Activated T-cell treated with anti-CD3 and anti-CD28 coated beads, Interleukin-2, amount 50 U/mL, for 72 hours (primary cell): Measurements from ENCODE around the gene SPCS3. TPM values are rescaled to one million over a fixed set of nuclear protein-coding genes. Genes with fewer than 3 reads are reported as not detected.
"Not testable (repeated sequence)": the region's sequence is repeated elsewhere in the genome, so short reads cannot be mapped to it uniquely, and the experiment has no call there.

Experiments
- ATAC-seq, 2 donors: fragments of 150-1000 bp; cut with Tn5 transposase; replicated peaks in 1 of 2; 2 replicates each; pipeline ENCODE4 v1.10.0; 2021; ENCODE audit warnings: moderate library complexity in 2 of 2, mild to moderate bottlenecking in 1 of 2
- DNase-seq, 2 donors: peaks; one replicate each; pipeline ENCODE4 v3.0.0; 2021 to 2022; ENCODE audit warnings: mixed read lengths in 1 of 2
- H3K27ac Mint-ChIP-seq: one replicate; pipeline ENCODE4 v1.8.0; 2022; ENCODE audit warnings: mild to moderate bottlenecking, moderate library complexity, mixed read lengths
- H3K27me3 Mint-ChIP-seq: one replicate; pipeline ENCODE4 v1.8.0; 2022; ENCODE audit warnings: low read depth, mixed read lengths
- H3K36me3 Mint-ChIP-seq, 2 donors: one replicate each; pipeline ENCODE4 v1.8.0; 2022; ENCODE audit warnings: mixed read lengths in 2 of 2, mild to moderate bottlenecking in 1 of 2; ENCODE audit not compliant: insufficient read depth in 2 of 2
- H3K4me1 Mint-ChIP-seq: one replicate; pipeline ENCODE4 v1.8.0; 2022; ENCODE audit warnings: low read depth, mixed read lengths
- H3K4me3 Mint-ChIP-seq, 2 donors: one replicate each; pipeline ENCODE4 v1.8.0; 2022; ENCODE audit warnings: mild to moderate bottlenecking in 2 of 2, mixed read lengths in 2 of 2, moderate library complexity in 2 of 2
- H3K9me3 Mint-ChIP-seq, 2 donors: one replicate each; pipeline ENCODE4 v1.8.0; 2022; ENCODE audit warnings: mixed read lengths in 2 of 2
- total RNA-seq, 2 donors: library from RNA; stranded (reverse); gene quantifications; one replicate each; pipeline ENCODE4 v1.2.3, GENCODE V29; 2022

SPCS3 gene
- 100 to 1,000 TPM; 115 to 145 TPM for total RNA-seq

DNA sequence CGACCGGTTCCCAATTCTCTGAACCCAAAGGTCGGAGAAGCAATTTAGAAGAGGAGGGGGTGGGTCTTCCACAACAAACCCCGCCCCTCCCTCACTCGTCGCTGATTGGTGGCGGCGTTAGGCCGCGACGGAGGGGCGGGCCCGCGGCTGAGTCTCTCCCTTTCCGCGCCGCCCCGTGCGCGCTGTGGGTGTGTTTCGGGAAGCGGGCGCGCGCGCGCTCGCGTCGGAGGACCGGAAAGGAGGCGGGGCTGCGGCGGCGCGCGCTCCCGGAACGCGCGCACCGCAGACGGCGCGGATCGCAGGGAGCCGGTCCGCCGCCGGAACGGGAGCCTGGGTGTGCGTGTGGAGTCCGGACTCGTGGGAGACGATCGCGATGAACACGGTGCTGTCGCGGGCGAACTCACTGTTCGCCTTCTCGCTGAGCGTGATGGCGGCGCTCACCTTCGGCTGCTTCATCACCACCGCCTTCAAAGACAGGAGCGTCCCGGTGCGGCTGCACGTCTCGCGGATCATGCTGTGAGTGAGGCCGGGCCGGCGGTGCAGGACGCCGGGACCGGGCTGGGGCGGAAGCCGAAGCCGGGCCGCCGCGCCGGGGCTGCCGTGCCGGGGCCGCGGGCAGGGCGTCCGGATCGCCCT is at the start of gene SPCS3:
Gene SPCS3 (plus strand): TSS at position 263 of the 636 bp plus-strand sequence. CDS start 111 bp downstream, at position 374.
- peaks cover 10 to 13% of the 10 kb centered on the region in 2 donors for H3K36me3 Mint-ChIP-seq
- H3K4me1 Mint-ChIP-seq: peaks cover 48% of the 10 kb centered on the region
- peak; percentile 89 to 90 for ATAC-seq
- peak within 1 kb of the TSS; percentile 93 to 100 for H3K4me3 Mint-ChIP-seq
- no peaks in the 10 kb centered on the region for H3K27me3 Mint-ChIP-seq
- H3K9me3 Mint-ChIP-seq: no peaks in the 10 kb centered on the region
- H3K27ac Mint-ChIP-seq: peak within 1 kb of the TSS; percentile 100
- DNase-seq: peak; percentile 95 to 96

DNA sequence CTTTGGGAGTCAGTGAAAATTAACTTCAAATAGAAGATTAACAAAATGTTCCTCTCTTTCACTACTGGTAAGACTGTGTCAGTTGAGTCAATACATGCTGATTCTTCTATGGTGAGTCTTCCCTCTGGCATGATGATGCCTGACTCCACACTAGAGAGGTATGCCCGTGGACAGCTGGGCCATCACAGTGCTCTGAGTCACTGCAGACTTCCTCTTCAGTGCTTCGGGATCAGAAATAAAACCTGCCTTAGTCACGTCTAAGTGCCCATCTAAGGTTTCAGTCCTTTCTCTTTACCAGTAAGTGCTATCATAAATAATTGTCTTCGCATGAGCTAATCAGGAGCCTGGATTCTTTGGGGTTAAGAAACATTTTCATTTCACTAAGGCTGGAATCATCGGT is 49.1 kb upstream of the SPCS3 start:
- Mint-ChIP-seq H3K36me3 (no peaks in the 10 kb centered on the region), H3K27me3 (peaks cover 5% of the 10 kb centered on the region), H3K4me3 (no peak overlapping the region), H3K4me1 (no peaks in the 10 kb centered on the region), H3K9me3 (no peaks in the 10 kb centered on the region), H3K27ac (no peak overlapping the region)
- DNase-seq: no peak
- no peak for ATAC-seq

DNA sequence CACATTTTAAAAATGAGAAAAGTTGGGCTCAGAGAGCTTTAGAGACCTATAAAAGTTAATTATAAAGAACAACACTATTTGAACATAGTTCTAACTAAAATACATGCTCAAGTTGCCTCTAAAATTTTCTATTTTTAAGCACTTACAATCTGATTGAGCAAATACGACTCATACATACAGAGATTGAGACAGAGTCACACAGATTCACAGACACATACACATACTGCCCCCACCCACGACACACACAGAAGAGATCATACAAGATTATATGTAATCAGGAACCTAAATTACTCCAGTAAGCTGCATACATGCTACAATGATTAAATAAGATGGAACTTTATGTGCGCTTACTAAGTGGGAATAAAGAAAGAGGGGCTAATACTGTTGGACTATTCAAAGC is 48.0 kb upstream of the SPCS3 start:
- H3K27ac Mint-ChIP-seq: no peak overlapping the region
- peaks cover 14% of the 10 kb centered on the region for H3K27me3 Mint-ChIP-seq
- no peaks in the 10 kb centered on the region for H3K9me3 Mint-ChIP-seq
- no peaks in the 10 kb centered on the region for H3K36me3 Mint-ChIP-seq
- H3K4me3 Mint-ChIP-seq: no peak overlapping the region
- no peak for DNase-seq
- no peaks in the 10 kb centered on the region for H3K4me1 Mint-ChIP-seq
- ATAC-seq: no peak

DNA sequence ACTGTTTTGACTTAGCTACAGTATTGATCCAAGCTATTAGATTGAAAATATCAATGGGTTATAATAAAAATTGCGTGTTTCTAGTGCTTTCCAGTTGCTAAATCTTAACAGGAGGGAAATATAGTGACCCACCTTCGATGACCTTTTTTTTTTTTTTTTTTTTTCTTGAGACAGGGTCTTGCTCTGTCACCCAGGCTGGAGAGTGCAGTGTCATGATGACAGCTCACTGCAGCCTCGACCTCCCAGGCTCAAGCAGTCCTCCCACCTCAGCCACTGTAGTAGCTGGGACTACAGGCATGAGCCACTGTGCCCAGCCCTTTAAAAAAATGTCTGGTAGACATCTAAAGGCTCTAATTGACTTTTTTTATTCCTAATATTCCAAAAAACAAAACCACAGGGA is 47.0 kb upstream of the SPCS3 start:
- no peaks in the 10 kb centered on the region for H3K36me3 Mint-ChIP-seq
- no peaks in the 10 kb centered on the region for H3K9me3 Mint-ChIP-seq
- no peak overlapping the region for H3K4me3 Mint-ChIP-seq
- no peaks in the 10 kb centered on the region for H3K4me1 Mint-ChIP-seq
- H3K27ac Mint-ChIP-seq: no peak overlapping the region
- ATAC-seq (no peak), DNase-seq (no peak)
- peaks cover 25% of the 10 kb centered on the region for H3K27me3 Mint-ChIP-seq

DNA sequence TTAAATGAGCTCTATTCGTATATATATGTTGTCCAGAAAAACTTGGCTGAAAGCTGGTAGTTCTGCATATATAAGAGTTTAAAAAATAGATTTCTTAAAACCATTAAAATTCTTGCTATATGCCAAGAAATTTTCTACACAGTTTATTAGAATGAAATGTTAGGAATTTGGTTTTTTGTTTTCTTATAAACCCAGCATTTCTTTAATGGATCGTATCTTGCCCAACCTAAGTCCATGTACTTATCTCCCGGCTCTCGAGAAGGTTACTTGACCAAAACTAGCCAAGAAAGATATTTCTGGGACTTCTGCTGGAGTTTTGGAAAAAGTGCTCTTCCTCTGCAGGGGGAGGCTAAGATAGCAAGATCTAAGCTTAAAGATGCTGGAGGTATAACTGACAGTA is 46.0 kb upstream of the SPCS3 start:
- H3K9me3 Mint-ChIP-seq: no peaks in the 10 kb centered on the region
- H3K4me1 Mint-ChIP-seq: no peaks in the 10 kb centered on the region
- peaks cover 26% of the 10 kb centered on the region for H3K27me3 Mint-ChIP-seq
- no peak overlapping the region for H3K27ac Mint-ChIP-seq
- no peak for ATAC-seq
- no peak overlapping the region for H3K4me3 Mint-ChIP-seq
- H3K36me3 Mint-ChIP-seq: no peaks in the 10 kb centered on the region
- no peak for DNase-seq

DNA sequence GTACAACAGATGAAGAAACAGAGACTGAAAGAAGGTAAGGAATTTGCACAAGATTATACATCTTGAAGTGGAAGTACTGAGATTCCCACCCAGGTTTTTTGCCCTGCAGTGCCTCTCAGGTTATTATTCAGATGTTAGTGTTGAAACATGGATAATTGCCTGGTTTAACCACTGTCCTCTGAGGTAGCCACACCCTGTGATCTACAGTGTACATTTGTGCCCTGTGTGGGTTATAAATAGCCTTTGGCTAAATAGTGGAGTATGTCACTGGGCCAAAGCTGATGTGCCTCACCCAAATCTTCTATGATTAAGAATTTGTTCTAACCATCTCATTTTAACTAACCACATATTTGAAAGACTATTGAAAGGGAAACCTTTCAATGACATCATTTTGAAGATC is 45.3 kb upstream of the SPCS3 start:
- no peak overlapping the region for H3K27ac Mint-ChIP-seq
- H3K4me3 Mint-ChIP-seq: no peak overlapping the region
- DNase-seq: no peak
- H3K27me3 Mint-ChIP-seq: peaks cover 26% of the 10 kb centered on the region
- no peaks in the 10 kb centered on the region for H3K4me1 Mint-ChIP-seq
- no peaks in the 10 kb centered on the region for H3K36me3 Mint-ChIP-seq
- H3K9me3 Mint-ChIP-seq: no peaks in the 10 kb centered on the region
- no peak for ATAC-seq

- Mint-ChIP-seq H3K9me3 (peaks cover 0 to 1% of the 10 kb centered on the region in 2 donors), H3K4me1 (no peaks in the 10 kb centered on the region), H3K36me3 (no peaks in the 10 kb centered on the region), H3K4me3 (no peak overlapping the region), H3K27ac (no peak overlapping the region), H3K27me3 (peaks cover 34% of the 10 kb centered on the region)
- ATAC-seq (no peak), DNase-seq (no peak)
Observed at GRCh38 chr4:176276710-176277109, 43.1 kb upstream of the SPCS3 start.

DNA sequence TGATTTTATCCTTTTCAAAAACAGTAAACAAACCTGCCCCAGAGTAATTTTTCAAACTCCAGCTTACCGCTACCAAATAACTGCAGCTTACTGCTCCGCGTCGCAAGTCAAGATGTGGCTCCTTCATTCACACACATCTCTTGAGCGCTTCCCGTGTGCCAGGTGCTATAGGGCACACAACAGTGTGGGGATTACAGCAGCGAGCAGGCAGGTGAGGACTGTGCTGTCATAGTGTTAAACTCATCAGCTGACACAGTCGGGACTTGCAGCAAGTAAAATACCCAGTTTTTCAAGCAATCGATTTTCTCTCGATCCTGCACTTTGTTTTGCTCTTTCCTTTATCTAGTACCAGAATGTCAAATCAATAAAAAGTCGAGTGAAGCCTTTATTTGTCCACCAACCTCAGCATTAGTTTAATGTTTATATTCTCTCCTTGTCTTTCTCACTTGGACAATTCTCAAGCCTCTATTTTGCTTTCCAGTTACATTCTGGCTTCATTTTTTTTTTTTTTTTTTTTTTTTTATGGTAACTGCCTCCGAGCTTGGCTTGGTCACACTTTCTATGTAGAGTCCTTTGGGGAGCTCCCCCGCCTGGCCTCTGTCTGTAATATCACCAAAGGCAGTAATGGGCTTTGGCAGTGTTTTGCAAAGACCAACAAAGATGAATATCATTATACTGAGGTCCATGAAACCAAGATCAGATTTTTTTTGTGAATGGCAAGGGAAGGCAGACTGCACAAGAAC is 42.4 kb upstream of the SPCS3 start:
- H3K27me3 Mint-ChIP-seq: peaks cover 33% of the 10 kb centered on the region
- no peaks in the 10 kb centered on the region for H3K36me3 Mint-ChIP-seq
- H3K4me3 Mint-ChIP-seq: no peak overlapping the region
- ATAC-seq (peak; percentile 49 to 58), DNase-seq (peak; percentile 8 to 25)
- no peaks in the 10 kb centered on the region for H3K4me1 Mint-ChIP-seq
- no peak overlapping the region for H3K27ac Mint-ChIP-seq
- H3K9me3 Mint-ChIP-seq: peaks cover 0 to 1% of the 10 kb centered on the region in 2 donors

DNA sequence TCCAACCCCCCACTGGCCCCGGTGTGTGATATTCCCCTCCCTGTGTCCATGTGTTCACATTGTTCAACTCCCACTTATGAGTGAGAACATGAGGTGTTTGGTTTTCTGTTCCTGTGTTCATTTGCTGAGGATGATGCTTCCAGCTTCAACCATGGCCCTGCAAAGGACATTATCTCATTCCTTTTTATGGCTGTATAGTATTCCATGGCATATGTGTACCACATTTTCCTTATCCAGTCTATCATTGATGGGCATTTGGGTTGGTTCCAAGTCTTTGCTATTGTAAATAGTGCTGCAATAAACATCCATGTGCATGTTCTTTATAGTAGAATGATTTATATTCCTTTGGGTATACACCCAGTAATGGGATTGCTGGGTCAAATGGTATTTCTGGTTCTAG is 40.2 kb upstream of the SPCS3 start:
- not testable (repeated sequence) for H3K4me1 Mint-ChIP-seq, H3K27ac Mint-ChIP-seq, ATAC-seq, DNase-seq, H3K4me3 Mint-ChIP-seq, H3K9me3 Mint-ChIP-seq, H3K36me3 Mint-ChIP-seq
- peaks cover 36% of the 10 kb centered on the region for H3K27me3 Mint-ChIP-seq

- Mint-ChIP-seq H3K4me1 (no peaks in the 10 kb centered on the region), H3K36me3 (no peaks in the 10 kb centered on the region), H3K4me3 (no peak overlapping the region), H3K27ac (no peak overlapping the region), H3K27me3 (peaks cover 24% of the 10 kb centered on the region), H3K9me3 (no peaks in the 10 kb centered on the region)
- no peak for ATAC-seq
- DNase-seq: no peak
Observed at GRCh38 chr4:176286728-176287127, 33.0 kb upstream of the SPCS3 start.

DNA sequence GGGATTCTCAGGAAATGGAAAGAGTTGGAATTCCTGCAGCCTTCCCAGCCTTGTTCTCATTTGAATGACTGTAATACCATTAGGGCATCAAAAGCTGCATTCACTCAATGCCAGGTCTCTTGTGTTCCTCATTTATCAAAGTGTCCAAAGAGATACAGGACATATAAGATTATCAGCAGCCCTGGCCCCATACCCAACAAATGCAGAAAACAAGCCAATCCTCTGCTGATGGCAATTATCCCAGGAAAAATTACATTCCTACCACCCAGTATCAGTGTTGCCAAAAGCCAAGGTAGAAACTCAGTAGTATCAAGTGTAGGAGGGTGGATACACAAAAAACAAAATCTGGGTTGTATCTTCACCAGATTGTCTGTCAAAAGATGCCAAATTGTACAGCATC is 32.2 kb upstream of the SPCS3 start:
- ATAC-seq (no peak), DNase-seq (no peak)
- Mint-ChIP-seq H3K27ac (no peak overlapping the region), H3K27me3 (peaks cover 24% of the 10 kb centered on the region), H3K9me3 (no peaks in the 10 kb centered on the region), H3K4me3 (no peak overlapping the region), H3K4me1 (no peaks in the 10 kb centered on the region), H3K36me3 (no peaks in the 10 kb centered on the region)

DNA sequence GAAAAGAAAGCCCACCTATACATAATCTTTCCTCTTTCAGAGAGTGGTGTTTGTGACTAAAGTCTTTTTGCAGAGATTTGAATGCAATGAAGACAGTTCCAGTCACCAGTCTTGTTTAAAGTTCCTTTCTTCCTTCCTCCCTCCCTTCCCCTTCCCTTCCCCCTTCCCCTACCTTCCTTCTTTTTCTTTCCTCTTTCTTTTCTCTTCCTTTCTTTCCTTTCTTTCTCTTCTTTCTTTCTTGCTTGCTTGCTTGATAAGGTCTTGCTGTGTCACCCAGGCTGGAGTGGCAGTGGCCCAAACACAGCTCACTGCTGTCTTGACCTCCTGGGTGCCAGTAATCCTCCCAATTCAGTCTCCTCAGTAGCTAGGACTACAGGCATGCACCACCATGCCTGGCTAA is 31.7 kb upstream of the SPCS3 start:
- no peak overlapping the region for H3K27ac Mint-ChIP-seq
- ATAC-seq (no peak), DNase-seq (no peak)
- H3K4me1 Mint-ChIP-seq: no peaks in the 10 kb centered on the region
- H3K4me3 Mint-ChIP-seq: no peak overlapping the region
- peaks cover 24% of the 10 kb centered on the region for H3K27me3 Mint-ChIP-seq
- no peaks in the 10 kb centered on the region for H3K9me3 Mint-ChIP-seq
- H3K36me3 Mint-ChIP-seq: no peaks in the 10 kb centered on the region

- H3K4me3 Mint-ChIP-seq: no peak overlapping the region
Observed at GRCh38 chr4:176289561-176289960, 30.2 kb upstream of the SPCS3 start.

GRCh38 chr4:176290520-176290919 is 29.2 kb upstream of the SPCS3 start:
- Mint-ChIP-seq H3K9me3 (no peaks in the 10 kb centered on the region), H3K36me3 (no peaks in the 10 kb centered on the region), H3K4me1 (no peaks in the 10 kb centered on the region), H3K4me3 (no peak overlapping the region), H3K27me3 (peaks cover 22% of the 10 kb centered on the region), H3K27ac (no peak overlapping the region)
- ATAC-seq: no peak
- DNase-seq: no peak

More at GRCh38 chr4:176289561-176289960, 30.2 kb upstream of the SPCS3 start:
- H3K27ac Mint-ChIP-seq: no peak overlapping the region
- ATAC-seq (no peak), DNase-seq (no peak)
- H3K27me3 Mint-ChIP-seq: peaks cover 22% of the 10 kb centered on the region
- no peaks in the 10 kb centered on the region for H3K4me1 Mint-ChIP-seq
- no peaks in the 10 kb centered on the region for H3K36me3 Mint-ChIP-seq
- no peaks in the 10 kb centered on the region for H3K9me3 Mint-ChIP-seq
